Left ventricle myocardium superior (tissue), 1 donor: Measurements from ENCODE around the gene MIAT. TPM values are rescaled to one million over a fixed set of nuclear protein-coding genes. Genes with fewer than 3 reads are reported as not detected.
"Not testable (repeated sequence)": the region's sequence is repeated elsewhere in the genome, so short reads cannot be mapped to it uniquely, and the experiment has no call there.

ENCODE experiments used
- ATAC-seq: fragments of 200-7000 bp; cut with Tn5 transposase; one replicate; pipeline ENCODE4 v1.9.1; 2020; ENCODE audit warnings: mild to moderate bottlenecking, moderate library complexity
- DNase-seq: peaks from one replicate; pipeline ENCODE4 v3.0.0-alpha.2; 2020
- intact Hi-C: fragments of 100-400 bp; cut with micrococcal nuclease; formaldehyde crosslinking; loops from one replicate; pipeline ENCODE4 v1.11.0; 2022
- total RNA-seq: library from RNA; stranded (reverse); fragmentation: NEBNext Ultra II Directional; extraction: Animal tissue kit (Norgen Biotek cat#: 25700); gene quantifications from one replicate; pipeline ENCODE4 v1.2.1, GENCODE V29; 2021
- donor health status: DM: no; HTN: yes; CAD: no; lungs with severe emphysema.

MIAT gene
- total RNA-seq, 1 donor from 2014 or later = 1.9 TPM

- intact Hi-C loops = no loop called here
These were observed 26.8 kb downstream of the MIAT start for GRCh38 chr22:26684168-26684567.

GRCh38 chr22:26685601-26686000 is 28.2 kb downstream of the MIAT start:
- no peak for DNase-seq
- no peak for ATAC-seq
- intact Hi-C loops = no loop called here

More at GRCh38 chr22:26684168-26684567, 26.8 kb downstream of the MIAT start:
- DNase-seq = no peak
- no peak for ATAC-seq

- ATAC-seq = no peak
- intact Hi-C loops = no loop called here
These were observed 30.1 kb downstream of the MIAT start for GRCh38 chr22:26687439-26687838.

GRCh38 chr22:26689513-26690301 is 32.3 kb downstream of the MIAT start:
- DNase-seq (no peak), ATAC-seq (peak; percentile 49)
- intact Hi-C loops = no loop called here

More at GRCh38 chr22:26687439-26687838, 30.1 kb downstream of the MIAT start:
- no peak for DNase-seq

- no peak for DNase-seq
- ATAC-seq = no peak
These were observed 33.4 kb downstream of the MIAT start for GRCh38 chr22:26690654-26691376.

GRCh38 chr22:26691377-26691716 is 34.0 kb downstream of the MIAT start:
- DNase-seq (no peak), ATAC-seq (no peak)
- intact Hi-C loops = no loop called here

More at GRCh38 chr22:26690654-26691376, 33.4 kb downstream of the MIAT start:
- intact Hi-C loops = no loop called here

- intact Hi-C loops = no loop called here
- ATAC-seq (no peak), DNase-seq (no peak)
These were observed 34.8 kb downstream of the MIAT start for GRCh38 chr22:26692215-26692614.

GRCh38 chr22:26697151-26697550 is 39.8 kb downstream of the MIAT start:
- intact Hi-C loops = no loop called here
- DNase-seq (no peak), ATAC-seq (no peak)

- intact Hi-C loops = no loop called here
- DNase-seq (no peak), ATAC-seq (no peak)
These were observed 43.1 kb downstream of the MIAT start for GRCh38 chr22:26700462-26700861.

- intact Hi-C loops = no loop called here
- ATAC-seq = no peak
- no peak for DNase-seq
These were observed 43.5 kb downstream of the MIAT start for GRCh38 chr22:26700886-26701285.

GRCh38 chr22:26701323-26701722 is 43.9 kb downstream of the MIAT start:
- ATAC-seq (no peak), DNase-seq (no peak)
- intact Hi-C loops = no loop called here

- no peak for ATAC-seq
- intact Hi-C loops = no loop called here
- no peak for DNase-seq
These were observed 45.8 kb downstream of the MIAT start for GRCh38 chr22:26702906-26703830.

GRCh38 chr22:26705379-26705778 is 48.0 kb downstream of the MIAT start:
- DNase-seq, ATAC-seq, intact Hi-C loops: not testable (repeated sequence)

GRCh38 chr22:26707090-26707489 is 49.7 kb downstream of the MIAT start:
- no peak for DNase-seq
- ATAC-seq = no peak
- intact Hi-C loops = no loop called here

- DNase-seq = no peak
- intact Hi-C loops = no loop called here
- no peak for ATAC-seq
These were observed 50.2 kb downstream of the MIAT start for GRCh38 chr22:26707581-26707980.

- intact Hi-C loops = no loop called here
- DNase-seq = no peak
- no peak for ATAC-seq
These were observed 51.0 kb downstream of the MIAT start for GRCh38 chr22:26708256-26709009.

GRCh38 chr22:26709617-26710390 is 52.4 kb downstream of the MIAT start:
- intact Hi-C loops = no loop called here
- ATAC-seq (no peak), DNase-seq (no peak)
